ENCODE measurements around the gene TIAM2.

Gene TIAM2

DNA sequence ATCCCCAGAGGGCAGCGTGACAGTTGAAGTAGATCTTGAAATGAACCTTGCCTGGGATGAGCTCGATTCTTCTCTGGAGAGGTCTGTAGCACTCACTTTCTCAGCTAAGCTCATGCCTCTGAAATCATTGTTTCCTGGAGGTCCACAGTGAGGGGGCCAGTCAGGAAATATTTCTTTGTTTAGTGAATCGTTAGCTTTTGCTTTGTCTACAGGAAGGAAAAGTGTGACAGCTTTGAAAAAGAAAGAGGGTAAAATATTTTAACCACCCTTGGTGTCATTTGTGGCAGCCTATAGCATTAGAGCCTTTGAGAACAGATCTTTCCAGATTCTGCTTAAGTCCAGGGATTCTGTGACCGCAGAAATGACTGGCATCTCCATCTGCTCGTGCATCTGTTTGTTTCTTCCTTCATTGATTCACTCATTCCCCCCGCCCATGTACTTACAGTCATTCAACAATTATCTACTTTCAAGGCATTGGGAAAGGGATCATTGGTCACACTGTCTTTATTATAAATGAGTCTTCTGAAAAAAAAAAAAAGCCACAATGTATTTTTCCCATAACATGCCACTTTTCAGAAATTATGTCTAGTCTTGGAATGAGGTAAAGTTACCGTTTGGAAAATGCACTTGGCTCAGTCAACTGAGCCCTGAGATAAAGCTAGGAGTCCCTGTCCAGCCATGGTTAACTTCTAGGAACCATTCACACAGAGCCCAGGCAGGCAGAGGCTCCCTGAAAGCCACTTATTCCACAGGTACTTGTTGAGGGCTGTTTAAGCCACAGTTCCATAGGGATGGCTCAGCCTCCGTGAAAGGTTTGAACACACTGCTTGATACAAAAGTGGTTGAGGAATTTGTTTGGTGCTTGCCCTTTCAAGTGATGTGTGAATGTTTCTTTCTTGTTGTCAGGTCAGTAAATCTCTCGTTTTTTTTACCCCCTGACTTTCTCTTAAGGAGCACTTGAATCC lies 86.0 kb downstream of the TIAM2 start:
- no peak for DNase-seq (ENCODE audit: extremely low spot score)
- CTCF ChIA-PET, result interaction anchor here (0.7 to 2.4 kb wide), 4 partner anchors 9 to 31 kb away, joined by 4 to 5 read pairs (median 4); no protein-coding TSS in a partner anchor
- TF ChIP-seq, protein P1, sequence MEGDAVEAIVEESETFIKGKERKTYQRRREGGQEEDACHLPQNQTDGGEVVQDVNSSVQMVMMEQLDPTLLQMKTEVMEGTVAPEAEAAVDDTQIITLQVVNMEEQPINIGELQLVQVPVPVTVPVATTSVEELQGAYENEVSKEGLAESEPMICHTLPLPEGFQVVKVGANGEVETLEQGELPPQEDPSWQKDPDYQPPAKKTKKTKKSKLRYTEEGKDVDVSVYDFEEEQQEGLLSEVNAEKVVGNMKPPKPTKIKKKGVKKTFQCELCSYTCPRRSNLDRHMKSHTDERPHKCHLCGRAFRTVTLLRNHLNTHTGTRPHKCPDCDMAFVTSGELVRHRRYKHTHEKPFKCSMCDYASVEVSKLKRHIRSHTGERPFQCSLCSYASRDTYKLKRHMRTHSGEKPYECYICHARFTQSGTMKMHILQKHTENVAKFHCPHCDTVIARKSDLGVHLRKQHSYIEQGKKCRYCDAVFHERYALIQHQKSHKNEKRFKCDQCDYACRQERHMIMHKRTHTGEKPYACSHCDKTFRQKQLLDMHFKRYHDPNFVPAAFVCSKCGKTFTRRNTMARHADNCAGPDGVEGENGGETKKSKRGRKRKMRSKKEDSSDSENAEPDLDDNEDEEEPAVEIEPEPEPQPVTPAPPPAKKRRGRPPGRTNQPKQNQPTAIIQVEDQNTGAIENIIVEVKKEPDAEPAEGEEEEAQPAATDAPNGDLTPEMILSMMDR (IDR thresholded peaks at IDR 0.05; ENCODE audit: control extremely low read depth, extremely low read depth, low read depth, missing control alignments), result no peak
- POLR2A ChIA-PET, result no interaction called here

DNA sequence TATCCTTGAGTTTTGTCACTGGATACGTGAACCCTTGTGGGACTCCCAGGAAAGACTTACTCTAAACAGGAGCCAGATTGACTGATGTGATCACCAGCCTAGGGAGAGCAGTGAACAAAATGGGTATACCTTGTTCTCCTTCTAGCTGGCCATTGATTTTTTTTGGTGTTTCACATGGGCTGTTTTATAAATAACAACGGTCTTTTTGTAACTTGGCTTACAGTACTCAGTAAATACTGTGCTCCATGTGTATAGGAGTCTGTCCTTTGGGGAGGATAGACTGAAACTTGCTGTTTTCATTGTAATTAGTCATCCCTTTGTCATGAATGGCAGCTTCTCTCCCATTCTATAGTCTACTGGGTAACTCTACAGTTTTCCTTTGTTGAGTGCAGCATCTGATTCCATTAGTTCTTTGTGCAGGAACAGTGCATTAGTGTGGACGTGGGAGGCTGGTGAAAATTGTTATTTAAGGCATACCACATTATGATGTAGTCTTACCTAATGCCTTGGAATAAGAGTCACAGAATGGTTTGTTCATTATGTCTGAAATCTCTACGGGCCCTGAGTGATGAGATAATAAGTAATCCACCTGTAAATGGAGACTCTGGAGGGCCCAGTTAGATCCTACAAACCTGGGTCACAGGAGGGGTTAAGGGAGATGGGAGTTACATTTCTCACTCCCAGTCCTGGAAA lies 89.5 kb downstream of the TIAM2 start:
- ChIA-PET CTCF (no interaction called here), POLR2A (no interaction called here)
- no peak for DNase-seq (ENCODE audit: extremely low spot score)
- TF ChIP-seq, protein P1 (IDR thresholded peaks at IDR 0.05; ENCODE audit: control extremely low read depth, extremely low read depth, low read depth, missing control alignments), result no peak

DNA sequence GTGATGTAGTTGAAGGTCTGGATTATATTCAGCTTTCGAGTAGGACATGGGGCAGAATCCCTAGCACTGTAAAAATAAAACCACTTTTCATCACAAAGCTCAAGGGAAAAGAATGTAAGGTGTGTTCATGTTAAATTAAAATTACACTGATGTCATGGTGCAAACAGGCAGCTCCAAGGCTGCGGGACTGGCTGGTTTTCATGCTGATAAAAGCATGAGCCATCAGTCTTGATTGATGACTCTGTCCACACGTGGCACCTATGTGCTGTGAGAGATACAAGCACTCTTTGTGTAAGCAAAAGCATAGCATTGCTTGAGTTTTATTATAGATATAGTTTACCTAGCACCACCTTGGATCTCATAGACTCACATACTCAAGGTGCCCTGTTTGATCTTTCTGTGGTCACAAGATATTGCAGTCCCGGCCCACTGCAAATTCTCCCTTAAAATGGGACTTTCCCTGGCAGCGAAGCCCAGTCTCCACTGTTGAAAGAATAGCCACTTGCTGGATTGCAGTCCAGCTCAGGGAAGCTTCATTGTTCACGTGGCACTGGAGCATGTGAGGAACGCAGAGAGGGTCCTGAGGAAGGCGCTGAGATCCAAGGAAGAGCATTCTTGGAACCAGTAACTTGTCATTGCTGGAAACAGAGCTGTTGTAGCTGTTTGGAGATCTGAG lies 90.6 kb downstream of the TIAM2 start:
- POLR2A ChIA-PET, result no interaction called here
- CTCF ChIA-PET, result no interaction called here
- TF ChIP-seq, protein P1 (IDR thresholded peaks at IDR 0.05; ENCODE audit: control extremely low read depth, extremely low read depth, low read depth, missing control alignments), result no peak
- no peak for DNase-seq (ENCODE audit: extremely low spot score)

DNA sequence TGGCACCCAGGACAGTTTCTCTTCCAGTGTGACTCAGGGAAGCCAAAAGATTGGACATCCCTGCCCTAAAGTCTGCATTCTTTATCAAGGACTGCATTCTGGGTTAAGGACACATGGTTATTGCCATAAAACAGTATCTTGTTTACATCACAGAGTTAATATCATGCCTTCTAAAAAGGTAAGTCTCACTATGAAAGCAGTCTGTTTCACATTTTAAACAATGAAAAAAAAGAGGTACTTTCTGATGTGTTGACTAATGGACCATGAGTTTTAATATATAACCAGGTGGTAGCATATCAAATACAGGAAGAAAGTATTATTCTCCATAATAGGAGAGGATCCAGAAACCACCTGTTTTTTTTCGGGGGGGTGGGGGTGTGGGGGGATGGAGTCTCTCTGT lies 93.7 kb downstream of the TIAM2 start:
- no peak for DNase-seq (ENCODE audit: extremely low spot score)
- TF ChIP-seq, protein P1 (IDR thresholded peaks at IDR 0.05; ENCODE audit: control extremely low read depth, extremely low read depth, low read depth, missing control alignments), result no peak
- ChIA-PET POLR2A (no interaction called here), CTCF (no interaction called here)

DNA sequence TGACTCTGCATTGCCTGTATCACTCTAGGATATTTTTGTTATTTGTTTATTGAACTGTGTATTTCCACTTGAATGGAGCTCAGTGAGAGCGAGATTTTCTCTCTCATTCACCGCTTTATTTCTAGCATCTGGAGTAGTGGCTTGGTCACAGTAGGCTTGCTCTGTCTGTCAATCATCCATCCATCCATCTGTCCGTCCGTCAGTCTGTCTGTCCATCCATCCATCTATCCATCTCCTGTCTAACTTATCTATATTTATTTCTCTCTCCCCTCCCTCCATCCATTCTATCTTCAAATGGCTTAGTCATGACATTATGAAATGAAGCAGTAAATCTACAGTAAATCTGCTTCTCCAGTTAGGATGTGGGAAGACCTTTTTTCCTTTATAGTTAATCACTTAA lies 94.6 kb downstream of the TIAM2 start:
- ChIA-PET POLR2A (no interaction called here), CTCF (interaction anchor here (1.0 to 1.8 kb wide), 2 partner anchors 8 to 10 kb away, joined by 5 read pairs; no protein-coding TSS in a partner anchor)
- DNase-seq (ENCODE audit: extremely low spot score), result no peak
- TF ChIP-seq, protein P1 (IDR thresholded peaks at IDR 0.05; ENCODE audit: control extremely low read depth, extremely low read depth, low read depth, missing control alignments), result no peak

DNA sequence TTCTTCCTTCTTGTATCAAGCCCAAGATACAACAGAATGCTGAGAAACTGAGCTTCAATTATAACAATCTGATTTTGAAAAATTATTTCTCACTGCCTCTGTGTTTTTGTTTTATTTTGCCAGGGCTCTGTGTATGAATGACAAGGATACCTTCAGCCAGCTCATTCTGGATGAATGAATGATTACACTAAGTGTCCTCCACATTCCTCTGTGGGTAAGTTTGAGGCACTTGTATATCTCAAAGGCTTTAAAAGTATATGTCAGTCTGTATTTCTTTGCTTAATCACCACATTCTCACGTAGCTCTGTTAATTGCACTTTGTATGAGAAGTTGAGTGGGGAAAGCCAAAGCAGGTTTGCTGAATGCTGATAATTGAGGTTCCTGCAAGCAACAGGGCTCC lies 95.1 kb downstream of the TIAM2 start:
- TF ChIP-seq, protein P1 (IDR thresholded peaks at IDR 0.05; ENCODE audit: control extremely low read depth, extremely low read depth, low read depth, missing control alignments), result no peak
- no peak for DNase-seq (ENCODE audit: extremely low spot score)
- CTCF ChIA-PET, result interaction anchor here (1.0 to 1.8 kb wide), 2 partner anchors 8 to 10 kb away, joined by 5 read pairs; no protein-coding TSS in a partner anchor
- POLR2A ChIA-PET, result no interaction called here
